22Rv1 (cell line): Measurements from ENCODE around the gene TACC2.

ENCODE experiments used
- ZFX ChIP-seq: fragments of 450-650 bp; IDR thresholded peaks from 2 replicates; pipeline ENCODE4 v1.6.1; 2017; ENCODE audit warnings: antibody characterized with exemption, borderline replicate concordance
- TF ChIP-seq, protein P1 (sequence below): fragments of 450-650 bp; IDR thresholded peaks from 2 replicates; pipeline ENCODE4 v1.5.1; 2017; ENCODE audit warnings: mild to moderate bottlenecking

DNA sequence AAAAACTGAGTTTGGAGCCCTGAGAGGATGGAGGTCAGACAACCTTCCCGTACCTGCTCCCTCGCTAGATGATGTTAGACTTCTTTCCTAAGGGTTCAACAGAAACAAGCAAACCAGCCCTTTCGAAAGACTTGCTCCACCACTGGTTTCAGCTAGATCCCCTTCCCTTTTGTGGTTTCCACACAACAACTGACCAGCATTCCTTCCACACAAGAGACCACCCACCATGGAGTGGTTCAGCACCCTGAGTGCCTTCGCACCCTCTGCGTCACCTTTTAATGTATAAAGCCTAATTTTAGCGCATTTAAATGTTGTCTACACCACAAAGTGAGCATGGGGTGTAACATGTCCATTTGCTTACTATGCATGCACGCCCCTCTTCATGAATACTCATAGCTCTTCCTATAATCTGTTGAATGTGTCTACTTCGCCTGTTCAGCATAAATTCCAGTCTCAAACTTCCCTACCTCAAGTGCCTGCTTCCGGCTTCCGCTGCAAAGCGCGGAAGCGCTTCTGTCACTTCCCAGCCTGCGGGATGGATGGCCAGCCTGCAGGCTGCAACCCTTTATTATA, 69.0 kb downstream of the TACC2 start:
- TF ChIP-seq, protein P1, sequence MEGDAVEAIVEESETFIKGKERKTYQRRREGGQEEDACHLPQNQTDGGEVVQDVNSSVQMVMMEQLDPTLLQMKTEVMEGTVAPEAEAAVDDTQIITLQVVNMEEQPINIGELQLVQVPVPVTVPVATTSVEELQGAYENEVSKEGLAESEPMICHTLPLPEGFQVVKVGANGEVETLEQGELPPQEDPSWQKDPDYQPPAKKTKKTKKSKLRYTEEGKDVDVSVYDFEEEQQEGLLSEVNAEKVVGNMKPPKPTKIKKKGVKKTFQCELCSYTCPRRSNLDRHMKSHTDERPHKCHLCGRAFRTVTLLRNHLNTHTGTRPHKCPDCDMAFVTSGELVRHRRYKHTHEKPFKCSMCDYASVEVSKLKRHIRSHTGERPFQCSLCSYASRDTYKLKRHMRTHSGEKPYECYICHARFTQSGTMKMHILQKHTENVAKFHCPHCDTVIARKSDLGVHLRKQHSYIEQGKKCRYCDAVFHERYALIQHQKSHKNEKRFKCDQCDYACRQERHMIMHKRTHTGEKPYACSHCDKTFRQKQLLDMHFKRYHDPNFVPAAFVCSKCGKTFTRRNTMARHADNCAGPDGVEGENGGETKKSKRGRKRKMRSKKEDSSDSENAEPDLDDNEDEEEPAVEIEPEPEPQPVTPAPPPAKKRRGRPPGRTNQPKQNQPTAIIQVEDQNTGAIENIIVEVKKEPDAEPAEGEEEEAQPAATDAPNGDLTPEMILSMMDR = no peak
- TF ChIP-seq ZFX = no peak
